Skeletal muscle tissue (tissue), 4 donors: ENCODE measurements around the gene CLDN20. TPM values are rescaled to one million over a fixed set of nuclear protein-coding genes. Genes with fewer than 3 reads are reported as not detected.

Source experiments
- H3K27ac ChIP-seq: one replicate; pipeline ENCODE4 v1.7.0; 2013; ENCODE audit warnings: mild to moderate bottlenecking, low read depth, low read length, inconsistent platforms
- H3K27me3 ChIP-seq, 3 donors: one replicate each; pipeline ENCODE4 v1.7.0; 2013; ENCODE audit warnings: low read length in 3 of 3; ENCODE audit not compliant: control insufficient read depth in 3 of 3, insufficient read depth in 3 of 3
- H3K36me3 ChIP-seq, 3 donors: one replicate each; pipeline ENCODE4 v1.7.0; 2013; ENCODE audit warnings: low read length in 3 of 3; ENCODE audit not compliant: control insufficient read depth in 3 of 3, insufficient read depth in 3 of 3
- H3K4me1 ChIP-seq, 3 donors: one replicate each; pipeline ENCODE4 v1.7.0; 2013; ENCODE audit warnings: low read length in 3 of 3, mild to moderate bottlenecking in 3 of 3; ENCODE audit not compliant: control insufficient read depth in 3 of 3, insufficient read depth in 3 of 3
- H3K4me3 ChIP-seq, 3 donors: one replicate each; pipeline ENCODE4 v1.7.0; 2013; ENCODE audit warnings: low read length in 3 of 3
- H3K9ac ChIP-seq, 3 donors: one replicate each; pipeline ENCODE4 v1.7.0; 2013; ENCODE audit warnings: low read length in 3 of 3, mild to moderate bottlenecking in 3 of 3, moderate library complexity in 2 of 3, low read depth in 1 of 3
- H3K9me3 ChIP-seq, 3 donors: one replicate each; pipeline ENCODE4 v1.7.0; 2013; ENCODE audit warnings: low read length in 3 of 3; ENCODE audit not compliant: control insufficient read depth in 3 of 3
- total RNA-seq: library from RNA; depleted of rRNA; stranded (reverse); fragments of >200 nt; gene quantifications from one replicate; pipeline ENCODE4 v1.2.3, GENCODE V29; 2014
- donor health status: Osteomylitis.

CLDN20 gene
- total RNA-seq, 1 donor from 2014 or later, result not detected

GRCh38 chr6:155274533-155274932 lies 10.7 kb downstream of the CLDN20 start:
- no peaks in the 10 kb centered on the region for H3K27me3 ChIP-seq
- no peaks in the 10 kb centered on the region for H3K9me3 ChIP-seq
- H3K4me3 ChIP-seq, result no peak overlapping the region
- no peak overlapping the region for H3K9ac ChIP-seq
- no peak overlapping the region for H3K27ac ChIP-seq
- peaks cover 0 to 2% (median 0%) of the 10 kb centered on the region in 3 donors for H3K36me3 ChIP-seq
- peaks cover 15 to 38% (median 28%) of the 10 kb centered on the region in 3 donors for H3K4me1 ChIP-seq

- Histone ChIP-seq H3K4me3 (peak overlapping the region in 2 of 3 donors; percentile 15 to 42), H3K27me3 (no peaks in the 10 kb centered on the region), H3K27ac (peak overlapping the region; percentile 20), H3K9me3 (no peaks in the 10 kb centered on the region), H3K9ac (peak overlapping the region in 1 of 3 donors; percentile 10), H3K36me3 (peaks cover 0 to 3% (median 2%) of the 10 kb centered on the region in 3 donors), H3K4me1 (peaks cover 15 to 38% (median 28%) of the 10 kb centered on the region in 3 donors)
These were observed 12.1 kb downstream of the CLDN20 start for GRCh38 chr6:155275808-155276480.

- no peak overlapping the region for H3K27ac ChIP-seq
- peaks cover 15 to 38% (median 28%) of the 10 kb centered on the region in 3 donors for H3K4me1 ChIP-seq
These were observed 12.8 kb downstream of the CLDN20 start for GRCh38 chr6:155276638-155277037.

GRCh38 chr6:155278319-155279049 lies 14.7 kb downstream of the CLDN20 start:
- Histone ChIP-seq H3K27me3 (no peaks in the 10 kb centered on the region), H3K9ac (peak overlapping the region in 1 of 3 donors; percentile 27), H3K27ac (no peak overlapping the region), H3K36me3 (peaks cover 0 to 4% (median 2%) of the 10 kb centered on the region in 3 donors), H3K4me3 (no peak overlapping the region), H3K4me1 (peaks cover 15 to 25% (median 19%) of the 10 kb centered on the region in 3 donors), H3K9me3 (no peaks in the 10 kb centered on the region)

More at GRCh38 chr6:155276638-155277037, 12.8 kb downstream of the CLDN20 start:
- H3K36me3 ChIP-seq, result peaks cover 0 to 3% (median 2%) of the 10 kb centered on the region in 3 donors
- no peak overlapping the region for H3K9ac ChIP-seq
- no peaks in the 10 kb centered on the region for H3K27me3 ChIP-seq
- no peak overlapping the region for H3K4me3 ChIP-seq
- H3K9me3 ChIP-seq, result no peaks in the 10 kb centered on the region

- Histone ChIP-seq H3K27ac (no peak overlapping the region), H3K4me3 (no peak overlapping the region), H3K36me3 (peaks cover 4 to 18% (median 14%) of the 10 kb centered on the region in 3 donors), H3K9me3 (no peaks in the 10 kb centered on the region), H3K4me1 (peaks cover 0 to 6% (median 3%) of the 10 kb centered on the region in 3 donors), H3K9ac (no peak overlapping the region), H3K27me3 (no peaks in the 10 kb centered on the region)
These were observed 21.0 kb downstream of the CLDN20 start for GRCh38 chr6:155284775-155285174.

GRCh38 chr6:155287762-155288161 lies 23.9 kb downstream of the CLDN20 start:
- H3K9me3 ChIP-seq, result no peaks in the 10 kb centered on the region
- no peak overlapping the region for H3K4me3 ChIP-seq
- H3K27me3 ChIP-seq, result no peaks in the 10 kb centered on the region
- H3K4me1 ChIP-seq, result peaks cover 0 to 4% (median 0%) of the 10 kb centered on the region in 3 donors
- H3K9ac ChIP-seq, result no peak overlapping the region
- no peak overlapping the region for H3K27ac ChIP-seq
- H3K36me3 ChIP-seq, result peaks cover 4 to 18% (median 11%) of the 10 kb centered on the region in 3 donors

GRCh38 chr6:155290491-155290890 lies 26.7 kb downstream of the CLDN20 start:
- Histone ChIP-seq H3K4me3 (no peak overlapping the region), H3K27me3 (no peaks in the 10 kb centered on the region), H3K27ac (no peak overlapping the region), H3K9ac (no peak overlapping the region), H3K4me1 (no peaks in the 10 kb centered on the region), H3K9me3 (no peaks in the 10 kb centered on the region), H3K36me3 (peaks cover 3 to 14% (median 10%) of the 10 kb centered on the region in 3 donors)

GRCh38 chr6:155291291-155291690 lies 27.5 kb downstream of the CLDN20 start:
- H3K27ac ChIP-seq, result no peak overlapping the region

GRCh38 chr6:155292711-155293110 lies 28.9 kb downstream of the CLDN20 start:
- H3K27ac ChIP-seq, result no peak overlapping the region
- no peak overlapping the region for H3K4me3 ChIP-seq
- H3K4me1 ChIP-seq, result no peaks in the 10 kb centered on the region
- peaks cover 7 to 22% (median 16%) of the 10 kb centered on the region in 3 donors for H3K36me3 ChIP-seq
- H3K9ac ChIP-seq, result no peak overlapping the region
- no peaks in the 10 kb centered on the region for H3K27me3 ChIP-seq
- H3K9me3 ChIP-seq, result no peaks in the 10 kb centered on the region

More at GRCh38 chr6:155291291-155291690, 27.5 kb downstream of the CLDN20 start:
- peaks cover 3 to 18% (median 13%) of the 10 kb centered on the region in 3 donors for H3K36me3 ChIP-seq
- no peak overlapping the region for H3K9ac ChIP-seq
- H3K27me3 ChIP-seq, result no peaks in the 10 kb centered on the region
- no peaks in the 10 kb centered on the region for H3K4me1 ChIP-seq
- H3K4me3 ChIP-seq, result no peak overlapping the region
- H3K9me3 ChIP-seq, result no peaks in the 10 kb centered on the region

- no peak overlapping the region for H3K27ac ChIP-seq
- no peak overlapping the region for H3K4me3 ChIP-seq
- H3K4me1 ChIP-seq, result no peaks in the 10 kb centered on the region
- H3K9ac ChIP-seq, result no peak overlapping the region
- no peaks in the 10 kb centered on the region for H3K27me3 ChIP-seq
- H3K9me3 ChIP-seq, result no peaks in the 10 kb centered on the region
- peaks cover 7 to 23% (median 23%) of the 10 kb centered on the region in 3 donors for H3K36me3 ChIP-seq
These were observed 33.9 kb downstream of the CLDN20 start for GRCh38 chr6:155297669-155298068.
